ENCODE data around the gene PLCD3. TPM values are rescaled to one million over a fixed set of nuclear protein-coding genes. Genes with fewer than 3 reads are reported as not detected.

The PLCD3 gene
- total and polyA plus RNA-seq, 10 of the 15 experiments (the other 5 are each of a cell fraction or from before 2014, with no cell fraction given), result 0.02 to 1.6 (median 0.44) TPM

DNA sequence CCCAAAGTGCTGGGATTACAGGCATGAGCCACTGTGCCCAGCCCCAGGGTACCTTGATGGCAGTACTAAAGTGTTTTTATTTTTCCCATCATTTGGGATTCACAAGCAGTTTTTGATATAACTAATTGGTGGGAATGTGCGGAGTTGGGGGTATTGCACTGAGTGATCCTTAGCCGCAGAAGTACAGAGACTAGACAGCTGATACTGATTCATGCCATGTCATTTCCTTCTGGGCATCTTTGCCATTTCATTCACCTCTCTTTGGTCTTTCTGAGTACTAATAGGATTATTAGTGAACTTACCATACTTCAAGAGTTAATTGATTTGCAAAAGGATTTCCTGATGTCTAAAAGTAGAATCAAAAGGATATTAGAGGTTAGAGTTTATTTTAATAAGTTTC, 61.5 kb downstream of the PLCD3 start:
- ChIA-PET RAD21 (ENCODE audit: unreplicated experiment) (no interaction called here), POLR2A (interaction anchor here (1.3 kb wide), 2 partner anchors 8 to 10 kb away, joined by 3 to 6 read pairs; partner anchors contain the start of gene NMT1), SMC1A (ENCODE audit: uncharacterized antibody, unreplicated experiment) (interaction anchor here (0.9 to 1.3 kb wide), 3 partner anchors 8 to 12 kb away, joined by 3 to 5 read pairs (median 3); partner anchors contain the start of gene NMT1), CTCF (no interaction called here)
- ATAC-seq (no peak), FAIRE-seq (no peak), DNase-seq (ENCODE audit: low read depth, low spot score) (no peak)
- no peak overlapping the region for H3K4me2 ChIP-seq (ENCODE audit: control insufficient read depth, insufficient read depth)
- peaks cover 62% of the 10 kb centered on the region for H3K79me2 ChIP-seq (ENCODE audit: control insufficient read depth, insufficient read depth, low read length)
- no peaks in the 10 kb centered on the region for H3K9me3 ChIP-seq (replicated peaks; ENCODE audit: control insufficient read depth, insufficient read depth, low read length)
- H3K27ac ChIP-seq (ENCODE audit: control insufficient read depth, insufficient read depth), result no peak overlapping the region
- no peak overlapping the region for H3K4me3 ChIP-seq
- no peaks in the 10 kb centered on the region for H4K20me1 ChIP-seq (ENCODE audit: control insufficient read depth, insufficient read depth)
- H3K4me1 ChIP-seq (ENCODE audit: control insufficient read depth, insufficient read depth, low read length), result peaks cover 3% of the 10 kb centered on the region
- intact Hi-C loops (cut with micrococcal nuclease; ENCODE audit: unreplicated experiment) (no loop called here), in situ Hi-C loops (cut with MboI) (no loop called here)
- H3K9ac ChIP-seq (ENCODE audit: control insufficient read depth, insufficient read depth, low read length), result no peak overlapping the region
- no peaks in the 10 kb centered on the region for H3K27me3 ChIP-seq (replicated peaks in 1 of 2; ENCODE audit: control insufficient read depth in 2 of 2, insufficient read depth in 2 of 2, low read length in 1 of 2)
- no peak overlapping the region for H2AFZ ChIP-seq (ENCODE audit: control insufficient read depth, low read depth, low read length)
- WGBS (ENCODE audit: insufficient coverage, insufficient replicate concordance, low lambda C conversion rate, missing lambda C conversion rate), result 100% methylated on average over 2 of the region's 2 CpGs
- H3K36me3 ChIP-seq (ENCODE audit: control insufficient read depth in 2 of 2, insufficient read depth in 2 of 2, low read length in 1 of 2), result peaks cover 4 to 8% of the 10 kb centered on the region in 2 experiments
- BruUV-seq (replicated peaks), result no TSS peak
- TF ChIP-seq SMAD5 (IDR thresholded peaks at IDR 0.05; ENCODE audit: low read depth), result no peak
- TF ChIP-seq USF1 (IDR thresholded peaks at IDR 0.05; ENCODE audit: borderline replicate concordance, extremely low read length, insufficient read depth, low read depth, low read length), result no peak
- no peak for TF ChIP-seq FOXM1 (IDR thresholded peaks at IDR 0.05; ENCODE audit: low read depth, low read length)
- TF ChIP-seq DPF2 (IDR thresholded peaks at IDR 0.05), result no peak
- no peak for TF ChIP-seq HDGF (IDR thresholded peaks at IDR 0.05)
- no peak for TF ChIP-seq PRDM15 (CRISPR knock-in tag; IDR thresholded peaks at IDR 0.05)
- TF ChIP-seq SIX5 (IDR thresholded peaks at IDR 0.05; ENCODE audit: low read depth, low read length, severe bottlenecking), result no peak
- TF ChIP-seq SREBF2 (IDR thresholded peaks at IDR 0.05; ENCODE audit: low read length), result no peak
- TF ChIP-seq YY1 (IDR thresholded peaks at IDR 0.05; ENCODE audit: low read depth, low read length), result no peak
